Measurements from ENCODE around the gene FOXJ2. TPM values are rescaled to one million over a fixed set of nuclear protein-coding genes. Genes with fewer than 3 reads are reported as not detected.
"Not testable (repeated sequence)": the region's sequence is repeated elsewhere in the genome, so short reads cannot be mapped to it uniquely, and the experiment has no call there.

The FOXJ2 gene
- total and polyA plus RNA-seq, 5 donors, result 10.0 to 26.0 (median 22.1) TPM

GRCh38 chr12:8030189-8030588 is 2.3 kb upstream of the FOXJ2 start:
- intact Hi-C loops (cut with DNase I), result no loop called here
- H3K27ac ChIP-seq (ENCODE audit: low read length), result no peak overlapping the region
- no peak overlapping the region for H3K4me3 ChIP-seq (ENCODE audit: low read length)
- no peaks in the 10 kb centered on the region for H3K27me3 ChIP-seq (ENCODE audit: control insufficient read depth, insufficient read depth)
- ATAC-seq (no peak), DNase-seq (no peak)
- no peaks in the 10 kb centered on the region for H3K9me3 ChIP-seq (ENCODE audit: control insufficient read depth, low read length)
- peaks cover 13% of the 10 kb centered on the region for H3K4me1 ChIP-seq (ENCODE audit: control insufficient read depth, insufficient read depth, low read length)
- 78% methylated on average over 3 of the region's 3 CpGs for WGBS

- H3K4me1 ChIP-seq (ENCODE audit: control insufficient read depth, insufficient read depth, low read length), result peaks cover 13% of the 10 kb centered on the region
- WGBS, result 98% methylated on average over 23 of the region's 23 CpGs
- intact Hi-C loops (cut with DNase I); H3K27ac ChIP-seq (ENCODE audit: low read length); H3K9me3 ChIP-seq (ENCODE audit: control insufficient read depth, low read length); H3K27me3 ChIP-seq (ENCODE audit: control insufficient read depth, insufficient read depth); ATAC-seq; H3K4me3 ChIP-seq (ENCODE audit: low read length): not testable (repeated sequence)
- DNase-seq, result peak in 1 of 3 donors; percentile 48
These were observed 1.5 kb upstream of the FOXJ2 start for GRCh38 chr12:8031017-8031416.

- 40% methylated on average over 5 of the region's 5 CpGs for WGBS
- Histone ChIP-seq H3K27me3 (ENCODE audit: control insufficient read depth, insufficient read depth) (no peaks in the 10 kb centered on the region), H3K27ac (ENCODE audit: low read length) (peak overlapping the region; percentile 68), H3K9me3 (ENCODE audit: control insufficient read depth, low read length) (no peaks in the 10 kb centered on the region), H3K4me1 (ENCODE audit: control insufficient read depth, insufficient read depth, low read length) (peaks cover 19% of the 10 kb centered on the region), H3K4me3 (ENCODE audit: low read length) (peak overlapping the region; percentile 74)
- ATAC-seq (no peak), DNase-seq (no peak)
- intact Hi-C loops (cut with DNase I), result no loop called here
These were observed 659 bp upstream of the FOXJ2 start for GRCh38 chr12:8031872-8032241.

- ATAC-seq, result peak; percentile 64 to 75
- peak; percentile 71 to 84 (median 81) for DNase-seq
- Histone ChIP-seq H3K4me3 (ENCODE audit: low read length) (peak overlapping the region; percentile 74), H3K27me3 (ENCODE audit: control insufficient read depth, insufficient read depth) (no peaks in the 10 kb centered on the region), H3K4me1 (ENCODE audit: control insufficient read depth, insufficient read depth, low read length) (peaks cover 31% of the 10 kb centered on the region), H3K27ac (ENCODE audit: low read length) (peak overlapping the region; percentile 88), H3K9me3 (ENCODE audit: control insufficient read depth, low read length) (no peaks in the 10 kb centered on the region)
- intact Hi-C loops (cut with DNase I), result no loop called here
- 4% methylated on average over 17 of the region's 17 CpGs for WGBS
These were observed 883 bp downstream of the FOXJ2 start for GRCh38 chr12:8033153-8034044.

GRCh38 chr12:8034802-8035201 is 2.3 kb downstream of the FOXJ2 start:
- Histone ChIP-seq H3K4me3 (ENCODE audit: low read length) (peak overlapping the region; percentile 74), H3K27me3 (ENCODE audit: control insufficient read depth, insufficient read depth) (no peaks in the 10 kb centered on the region), H3K4me1 (ENCODE audit: control insufficient read depth, insufficient read depth, low read length) (peaks cover 34% of the 10 kb centered on the region), H3K27ac (ENCODE audit: low read length) (peak overlapping the region; percentile 77), H3K9me3 (ENCODE audit: control insufficient read depth, low read length) (no peaks in the 10 kb centered on the region)
- intact Hi-C loops (cut with DNase I), result no loop called here
- DNase-seq (no peak), ATAC-seq (no peak)

- H3K27ac ChIP-seq (ENCODE audit: low read length), result peak overlapping the region; percentile 77
- peaks cover 34% of the 10 kb centered on the region for H3K4me1 ChIP-seq (ENCODE audit: control insufficient read depth, insufficient read depth, low read length)
- H3K4me3 ChIP-seq (ENCODE audit: low read length), result peak overlapping the region; percentile 21
- H3K27me3 ChIP-seq (ENCODE audit: control insufficient read depth, insufficient read depth), result no peaks in the 10 kb centered on the region
- intact Hi-C loops (cut with DNase I), result no loop called here
- 45% methylated on average over 5 of the region's 5 CpGs for WGBS
- no peaks in the 10 kb centered on the region for H3K9me3 ChIP-seq (ENCODE audit: control insufficient read depth, low read length)
- no peak for ATAC-seq
- DNase-seq, result no peak
These were observed 3.0 kb downstream of the FOXJ2 start for GRCh38 chr12:8035440-8036010.

GRCh38 chr12:8036346-8036745 is 3.8 kb downstream of the FOXJ2 start:
- intact Hi-C loops (cut with DNase I), result no loop called here
- ATAC-seq (no peak), DNase-seq (peak in 1 of 3 donors; percentile 50)
- no peaks in the 10 kb centered on the region for H3K27me3 ChIP-seq (ENCODE audit: control insufficient read depth, insufficient read depth)
- no peak overlapping the region for H3K4me3 ChIP-seq (ENCODE audit: low read length)
- 64% methylated on average over 8 of the region's 8 CpGs for WGBS
- H3K27ac ChIP-seq (ENCODE audit: low read length), result peak overlapping the region; percentile 80
- H3K4me1 ChIP-seq (ENCODE audit: control insufficient read depth, insufficient read depth, low read length), result peaks cover 34% of the 10 kb centered on the region
- no peaks in the 10 kb centered on the region for H3K9me3 ChIP-seq (ENCODE audit: control insufficient read depth, low read length)

GRCh38 chr12:8037046-8037663 is 4.6 kb downstream of the FOXJ2 start:
- ATAC-seq (no peak), DNase-seq (no peak)
- no peaks in the 10 kb centered on the region for H3K9me3 ChIP-seq (ENCODE audit: control insufficient read depth, low read length)
- H3K4me1 ChIP-seq (ENCODE audit: control insufficient read depth, insufficient read depth, low read length), result peaks cover 34% of the 10 kb centered on the region
- peak overlapping the region; percentile 80 for H3K27ac ChIP-seq (ENCODE audit: low read length)
- no peak overlapping the region for H3K4me3 ChIP-seq (ENCODE audit: low read length)
- WGBS, result 31% methylated on average over 6 of the region's 6 CpGs
- no peaks in the 10 kb centered on the region for H3K27me3 ChIP-seq (ENCODE audit: control insufficient read depth, insufficient read depth)
- intact Hi-C loops (cut with DNase I), result no loop called here

GRCh38 chr12:8037947-8038346 is 5.4 kb downstream of the FOXJ2 start:
- Histone ChIP-seq H3K9me3 (ENCODE audit: control insufficient read depth, low read length) (no peaks in the 10 kb centered on the region), H3K4me3 (ENCODE audit: low read length) (no peak overlapping the region), H3K27me3 (ENCODE audit: control insufficient read depth, insufficient read depth) (no peaks in the 10 kb centered on the region), H3K4me1 (ENCODE audit: control insufficient read depth, insufficient read depth, low read length) (peaks cover 34% of the 10 kb centered on the region), H3K27ac (ENCODE audit: low read length) (peak overlapping the region; percentile 84)
- intact Hi-C loops (cut with DNase I), result no loop called here
- ATAC-seq (no peak), DNase-seq (peak in 1 of 3 donors; percentile 42)
- WGBS, result 51% methylated on average over 6 of the region's 6 CpGs

- ATAC-seq, result peak; percentile 83 to 92
- WGBS, result 21% methylated on average over 13 of the region's 13 CpGs
- Histone ChIP-seq H3K27ac (ENCODE audit: low read length) (peak overlapping the region; percentile 84), H3K4me1 (ENCODE audit: control insufficient read depth, insufficient read depth, low read length) (peaks cover 31% of the 10 kb centered on the region), H3K27me3 (ENCODE audit: control insufficient read depth, insufficient read depth) (no peaks in the 10 kb centered on the region), H3K4me3 (ENCODE audit: low read length) (no peak overlapping the region), H3K9me3 (ENCODE audit: control insufficient read depth, low read length) (no peaks in the 10 kb centered on the region)
- DNase-seq, result peak; percentile 44 to 81 (median 79)
- intact Hi-C loops (cut with DNase I), result no loop called here
These were observed 6.2 kb downstream of the FOXJ2 start for GRCh38 chr12:8038659-8039114.

- Histone ChIP-seq H3K9me3 (ENCODE audit: control insufficient read depth, low read length) (no peaks in the 10 kb centered on the region), H3K4me3 (ENCODE audit: low read length) (no peak overlapping the region), H3K4me1 (ENCODE audit: control insufficient read depth, insufficient read depth, low read length) (peaks cover 21% of the 10 kb centered on the region), H3K27me3 (ENCODE audit: control insufficient read depth, insufficient read depth) (no peaks in the 10 kb centered on the region), H3K27ac (ENCODE audit: low read length) (no peak overlapping the region)
- WGBS, result 88% methylated on average over 1 of the region's 1 CpG
- DNase-seq, result no peak
- no peak for ATAC-seq
- intact Hi-C loops (cut with DNase I), result loop anchor here in 1 of 4 donors (5.0 kb wide), 1 partner anchor 42 kb away; the partner anchor contains the start of gene NECAP1
These were observed 8.3 kb downstream of the FOXJ2 start for GRCh38 chr12:8040791-8041190.

All from right cardiac atrium (tissue), 5 donors.